Superior temporal gyrus (tissue), 1 donor: ENCODE measurements around the gene FOLR3.
"Not testable (repeated sequence)": the region's sequence is repeated elsewhere in the genome, so short reads cannot be mapped to it uniquely, and the experiment has no call there.

Experiments
- DNase-seq: peaks from one replicate; pipeline ENCODE4 v3.0.0-alpha.2; 2016; ENCODE audit errors: extremely low spot score

Gene FOLR3

GRCh38 chr11:72135473-72135872, at the start of gene FOLR3:
TSS of gene FOLR3 (plus strand) at chr11:72135725. CDS start at chr11:72135953, 228 bp downstream.
- not testable (repeated sequence) for DNase-seq

GRCh38 chr11:72088076-72088808, 47.3 kb upstream of the FOLR3 start:
- no peak for DNase-seq

GRCh38 chr11:72091292-72091691, 44.2 kb upstream of the FOLR3 start:
- DNase-seq, result peak; percentile 84

- DNase-seq, result no peak
These were observed 36.8 kb upstream of the FOLR3 start for GRCh38 chr11:72098741-72099140.

- no peak for DNase-seq
These were observed 35.5 kb upstream of the FOLR3 start for GRCh38 chr11:72100009-72100408.

GRCh38 chr11:72100462-72100861, 35.1 kb upstream of the FOLR3 start:
- DNase-seq, result no peak

- no peak for DNase-seq
These were observed 33.4 kb upstream of the FOLR3 start for GRCh38 chr11:72102162-72102561.

GRCh38 chr11:72102631-72102945, 32.9 kb upstream of the FOLR3 start:
- no peak for DNase-seq

- DNase-seq, result peak; percentile 100
These were observed 32.4 kb upstream of the FOLR3 start, which contains the start of gene LAMTOR1 for GRCh38 chr11:72102946-72103753. TSS of gene LAMTOR1 (minus strand) at chr11:72103297. CDS start at chr11:72103224, 73 bp downstream.

GRCh38 chr11:72103754-72104167, 31.8 kb upstream of the FOLR3 start:
- DNase-seq, result no peak

- DNase-seq, result no peak
These were observed 29.6 kb upstream of the FOLR3 start, which contains the start of gene TOMT for GRCh38 chr11:72105888-72106287. TSS of gene TOMT (plus strand) at chr11:72105924. CDS start at chr11:72105952, 28 bp downstream.

GRCh38 chr11:72111300-72112142, 24.0 kb upstream of the FOLR3 start:
- no peak for DNase-seq

- peak; percentile 100 for DNase-seq
These were observed 23.2 kb upstream of the FOLR3 start, which contains the start of gene ANAPC15 for GRCh38 chr11:72112143-72112977. TSS of gene ANAPC15 (minus strand) at chr11:72112695. CDS start at chr11:72111276, 1,419 bp downstream.

- peak; percentile 20 for DNase-seq
These were observed 22.3 kb upstream of the FOLR3 start for GRCh38 chr11:72112978-72113808.

GRCh38 chr11:72114570-72114969, 21.0 kb upstream of the FOLR3 start:
- no peak for DNase-seq

GRCh38 chr11:72116019-72116755, 19.3 kb upstream of the FOLR3 start:
- no peak for DNase-seq

- no peak for DNase-seq
These were observed 16.3 kb upstream of the FOLR3 start for GRCh38 chr11:72119198-72119597.

GRCh38 chr11:72120930-72121329, 14.6 kb upstream of the FOLR3 start:
- DNase-seq, result no peak

- no peak for DNase-seq
These were observed 12.9 kb upstream of the FOLR3 start for GRCh38 chr11:72122607-72123006.
